ENCODE data around the gene ACKR3. TPM values are rescaled to one million over a fixed set of nuclear protein-coding genes. Genes with fewer than 3 reads are reported as not detected.

ACKR3 gene
- total RNA-seq, 2 experiments from 2014 or later: 0.46 to 2.1 TPM

DNA sequence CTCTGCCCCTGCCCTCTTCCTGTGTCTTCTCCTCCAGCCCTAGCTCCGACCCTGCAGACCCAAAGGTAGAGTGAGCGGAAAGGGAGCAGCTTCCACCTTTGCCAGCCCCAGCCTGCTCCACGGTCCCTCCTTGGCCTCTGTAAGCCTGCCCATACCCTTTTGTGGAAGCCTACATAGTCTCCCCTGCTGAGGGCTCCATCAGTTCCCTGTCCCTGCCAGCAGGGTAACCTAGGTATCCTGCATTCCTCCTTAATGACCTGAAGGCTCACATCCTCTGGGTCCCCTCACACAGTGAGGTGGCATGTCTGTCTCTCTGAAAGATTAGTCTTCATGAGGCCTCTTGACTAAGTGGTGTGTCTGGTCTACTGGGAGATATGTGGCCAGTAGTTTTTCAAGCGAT is 20.5 kb upstream of the ACKR3 start:
- no peak for TF ChIP-seq EZH2phosphoT487 (IDR thresholded peaks at IDR 0.05; ENCODE audit: borderline replicate concordance, low read depth, low read length)
- TF ChIP-seq, protein P1, sequence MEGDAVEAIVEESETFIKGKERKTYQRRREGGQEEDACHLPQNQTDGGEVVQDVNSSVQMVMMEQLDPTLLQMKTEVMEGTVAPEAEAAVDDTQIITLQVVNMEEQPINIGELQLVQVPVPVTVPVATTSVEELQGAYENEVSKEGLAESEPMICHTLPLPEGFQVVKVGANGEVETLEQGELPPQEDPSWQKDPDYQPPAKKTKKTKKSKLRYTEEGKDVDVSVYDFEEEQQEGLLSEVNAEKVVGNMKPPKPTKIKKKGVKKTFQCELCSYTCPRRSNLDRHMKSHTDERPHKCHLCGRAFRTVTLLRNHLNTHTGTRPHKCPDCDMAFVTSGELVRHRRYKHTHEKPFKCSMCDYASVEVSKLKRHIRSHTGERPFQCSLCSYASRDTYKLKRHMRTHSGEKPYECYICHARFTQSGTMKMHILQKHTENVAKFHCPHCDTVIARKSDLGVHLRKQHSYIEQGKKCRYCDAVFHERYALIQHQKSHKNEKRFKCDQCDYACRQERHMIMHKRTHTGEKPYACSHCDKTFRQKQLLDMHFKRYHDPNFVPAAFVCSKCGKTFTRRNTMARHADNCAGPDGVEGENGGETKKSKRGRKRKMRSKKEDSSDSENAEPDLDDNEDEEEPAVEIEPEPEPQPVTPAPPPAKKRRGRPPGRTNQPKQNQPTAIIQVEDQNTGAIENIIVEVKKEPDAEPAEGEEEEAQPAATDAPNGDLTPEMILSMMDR (conservative IDR thresholded peaks at IDR 0.05; ENCODE audit: low read length): no peak
- no peaks in the 10 kb centered on the region for H3K9me2 ChIP-seq (ENCODE audit: insufficient read depth, low read length)
- H4K20me1 ChIP-seq (ENCODE audit: insufficient read depth, low read length): no peaks in the 10 kb centered on the region
- BruUV-seq (replicated peaks): no TSS peak
- H3K4me2 ChIP-seq (ENCODE audit: low read length): no peak overlapping the region
- no peak overlapping the region for H3K4me3 ChIP-seq (ENCODE audit: low read depth, low read length, poor library complexity, severe bottlenecking)
- no peaks in the 10 kb centered on the region for H3K79me2 ChIP-seq (ENCODE audit: insufficient read depth, low read depth, low read length)
- intact Hi-C loops (cut with micrococcal nuclease; ENCODE audit: unreplicated experiment): loop anchor here (5.0 kb wide), 1 partner anchor 608 kb away; no protein-coding TSS in a partner anchor
- H3K36me3 ChIP-seq (ENCODE audit: insufficient read depth, low read length): no peaks in the 10 kb centered on the region; the same call in 1 of the 2 replicates
- H3K4me1 ChIP-seq (ENCODE audit: insufficient read depth, low read length, poor library complexity, severe bottlenecking): peaks cover 57% of the 10 kb centered on the region
- peaks cover 8% of the 10 kb centered on the region; the same call in 1 of the 2 replicates for H3K9me3 ChIP-seq (ENCODE audit: low read length)
- no peak overlapping the region for H3K27ac ChIP-seq (ENCODE audit: low read depth, low read length, poor library complexity, severe bottlenecking)
- no peak overlapping the region for H2AFZ ChIP-seq (ENCODE audit: low read length)
- ChIA-PET POLR2A (interaction anchor here (1.1 kb wide), 1 partner anchor 20 kb away, joined by 8 read pairs; the partner anchor contains the start of gene ACKR3), CTCF (ENCODE audit: unreplicated experiment) (no interaction called here)
- no peak for DNase-seq (ENCODE audit: low spot score)

DNA sequence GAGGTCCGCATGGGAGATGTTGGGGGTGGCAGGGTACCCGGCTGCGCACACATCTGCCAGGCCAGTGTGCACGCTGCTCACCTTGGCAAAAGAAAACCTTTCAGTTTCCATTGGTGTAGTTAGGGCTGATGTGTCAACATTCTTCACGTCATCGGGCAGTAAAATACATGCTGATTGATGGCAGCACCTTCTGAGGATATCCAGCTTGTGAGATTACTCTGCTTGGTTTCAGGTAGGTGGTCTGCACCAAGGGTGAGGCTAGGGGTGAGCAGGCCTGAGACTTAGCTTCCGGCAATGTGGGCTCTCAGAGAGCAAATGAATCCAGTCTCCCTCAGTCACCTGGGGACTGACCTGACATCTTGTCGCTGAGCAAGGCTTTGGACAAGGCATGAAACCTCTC is 19.3 kb upstream of the ACKR3 start:
- Histone ChIP-seq H3K4me2 (ENCODE audit: low read length) (peak overlapping the region; percentile 20; the same call in 1 of the 2 replicates), H4K20me1 (ENCODE audit: insufficient read depth, low read length) (no peaks in the 10 kb centered on the region), H3K4me1 (ENCODE audit: insufficient read depth, low read length, poor library complexity, severe bottlenecking) (peaks cover 56% of the 10 kb centered on the region), H2AFZ (ENCODE audit: low read length) (peak overlapping the region; percentile 45; the same call in 1 of the 2 replicates), H3K27ac (ENCODE audit: low read depth, low read length, poor library complexity, severe bottlenecking) (no peak overlapping the region), H3K9me3 (ENCODE audit: low read length) (peaks cover 14% of the 10 kb centered on the region; the same call in 1 of the 2 replicates), H3K4me3 (ENCODE audit: low read depth, low read length, poor library complexity, severe bottlenecking) (no peak overlapping the region), H3K9me2 (ENCODE audit: insufficient read depth, low read length) (no peaks in the 10 kb centered on the region), H3K36me3 (ENCODE audit: insufficient read depth, low read length) (no peaks in the 10 kb centered on the region; the same call in 1 of the 2 replicates), H3K79me2 (ENCODE audit: insufficient read depth, low read depth, low read length) (no peaks in the 10 kb centered on the region)
- TF ChIP-seq, protein P1 (conservative IDR thresholded peaks at IDR 0.05; ENCODE audit: low read length): no peak
- no peak for TF ChIP-seq EZH2phosphoT487 (IDR thresholded peaks at IDR 0.05; ENCODE audit: borderline replicate concordance, low read depth, low read length)
- no TSS peak for BruUV-seq (replicated peaks)
- ChIA-PET CTCF (ENCODE audit: unreplicated experiment) (no interaction called here), POLR2A (interaction anchor here (0.6 to 1.0 kb wide), 2 partner anchors 12 to 504 kb away, joined by 3 to 4 read pairs; no protein-coding TSS in a partner anchor)
- intact Hi-C loops (cut with micrococcal nuclease; ENCODE audit: unreplicated experiment): no loop called here
- DNase-seq (ENCODE audit: low spot score): no peak
